H1 (cell line): Measurements from ENCODE around the gene TTC31.

ENCODE experiments used
- ASH2L ChIP-seq: fragments of 200-600, 300-600 bp; sonication (generic); IDR thresholded peaks from one replicate; pipeline ENCODE4 v1.7.1; 2017; ENCODE audit warnings: low read length
- CEBPB ChIP-seq: IDR thresholded peaks from 2 replicates; pipeline ENCODE4 v1.6.1; 2012; ENCODE audit warnings: low read depth, low read length
- EP300 ChIP-seq, 2 experiments: IDR thresholded peaks; 1 replicate in 1 of 2; 2 replicates in 1 of 2; pipeline ENCODE4 v1.6.1; 2011 to 2012; ENCODE audit warnings: low read depth in 2 of 2, low read length in 2 of 2, mild to moderate bottlenecking in 2 of 2, borderline replicate concordance in 1 of 2, inconsistent platforms in 1 of 2, moderate library complexity in 1 of 2
- FOSL1 ChIP-seq: IDR thresholded peaks from 2 replicates; pipeline ENCODE4 v1.6.1; 2011; ENCODE audit warnings: mild to moderate bottlenecking, low read depth, low read length, moderate library complexity; ENCODE audit not compliant: insufficient read depth
- TF ChIP-seq, protein P1 (sequence below), 3 experiments: IDR thresholded peaks; 1 replicate in 2 of 3; 2 replicates in 1 of 3; pipeline versions ENCODE4 v1.5.1 to v1.6.1; 2011; ENCODE audit warnings: low read length in 3 of 3, mild to moderate bottlenecking in 3 of 3, inconsistent platforms in 2 of 3, low read depth in 1 of 3, moderate library complexity in 1 of 3; ENCODE audit not compliant: insufficient read depth in 1 of 3; ENCODE audit errors: control extremely low read depth in 1 of 3

DNA sequence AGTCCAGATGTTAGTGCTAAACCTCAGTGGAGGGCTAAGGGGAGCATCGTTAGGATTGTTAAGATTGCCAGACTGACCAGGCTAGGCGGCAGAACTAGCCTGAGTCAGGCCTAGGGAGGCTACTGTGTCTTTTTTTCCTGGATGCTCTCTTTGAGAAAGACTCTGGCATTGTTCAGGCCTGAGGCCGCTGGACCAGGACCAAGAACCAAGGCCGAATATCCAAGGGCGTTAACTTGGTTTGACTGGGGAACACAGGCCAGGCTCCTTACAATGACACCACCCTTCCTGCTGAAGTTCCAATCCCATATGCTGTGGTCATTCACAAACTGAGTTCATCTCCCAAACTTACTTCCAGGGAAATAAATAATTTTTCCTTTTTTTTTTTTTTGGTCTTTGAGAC lies 57.4 kb downstream of the TTC31 start:
- TF ChIP-seq CEBPB: no peak
- TF ChIP-seq FOSL1: no peak
- TF ChIP-seq, protein P1, sequence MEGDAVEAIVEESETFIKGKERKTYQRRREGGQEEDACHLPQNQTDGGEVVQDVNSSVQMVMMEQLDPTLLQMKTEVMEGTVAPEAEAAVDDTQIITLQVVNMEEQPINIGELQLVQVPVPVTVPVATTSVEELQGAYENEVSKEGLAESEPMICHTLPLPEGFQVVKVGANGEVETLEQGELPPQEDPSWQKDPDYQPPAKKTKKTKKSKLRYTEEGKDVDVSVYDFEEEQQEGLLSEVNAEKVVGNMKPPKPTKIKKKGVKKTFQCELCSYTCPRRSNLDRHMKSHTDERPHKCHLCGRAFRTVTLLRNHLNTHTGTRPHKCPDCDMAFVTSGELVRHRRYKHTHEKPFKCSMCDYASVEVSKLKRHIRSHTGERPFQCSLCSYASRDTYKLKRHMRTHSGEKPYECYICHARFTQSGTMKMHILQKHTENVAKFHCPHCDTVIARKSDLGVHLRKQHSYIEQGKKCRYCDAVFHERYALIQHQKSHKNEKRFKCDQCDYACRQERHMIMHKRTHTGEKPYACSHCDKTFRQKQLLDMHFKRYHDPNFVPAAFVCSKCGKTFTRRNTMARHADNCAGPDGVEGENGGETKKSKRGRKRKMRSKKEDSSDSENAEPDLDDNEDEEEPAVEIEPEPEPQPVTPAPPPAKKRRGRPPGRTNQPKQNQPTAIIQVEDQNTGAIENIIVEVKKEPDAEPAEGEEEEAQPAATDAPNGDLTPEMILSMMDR (IDR thresholded peaks at IDR 0.05; ENCODE audit: control extremely low read depth in 1 of 3, insufficient read depth in 1 of 3, low read depth in 1 of 3, low read length in 3 of 3): no peak
- TF ChIP-seq EP300 (IDR thresholded peaks at IDR 0.05; ENCODE audit: borderline replicate concordance in 1 of 2, low read depth in 2 of 2, low read length in 2 of 2): no peak
- TF ChIP-seq ASH2L: no peak
